ENCODE measurements around the gene URI1.
A peak's percentile ranks its signal among the peaks of the same experiment; 100 is the strongest.

URI1 gene

DNA sequence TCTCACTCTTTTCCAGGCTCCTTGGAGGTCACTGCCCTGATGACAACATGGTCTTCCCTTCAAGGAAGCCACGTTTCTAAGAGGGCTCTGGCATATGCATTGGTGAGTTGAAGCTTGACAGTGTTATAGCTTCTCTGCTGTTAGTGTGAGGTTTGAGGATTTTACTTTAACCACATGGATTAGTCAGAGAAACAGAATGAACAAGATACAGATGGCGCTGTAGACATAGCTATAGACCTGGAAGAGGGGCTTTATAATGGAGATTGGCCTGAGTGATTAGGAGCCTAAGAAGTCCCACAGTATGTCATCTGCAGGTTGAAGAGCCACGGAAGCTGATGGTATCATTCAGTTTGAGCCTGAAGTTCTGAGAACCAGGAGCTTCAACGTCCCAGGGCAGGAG lies 18.4 kb upstream of the URI1 start:
- H3K36me3 ChIP-seq (replicated peaks) = no peaks in the 10 kb centered on the region
- TF ChIP-seq, protein P1, sequence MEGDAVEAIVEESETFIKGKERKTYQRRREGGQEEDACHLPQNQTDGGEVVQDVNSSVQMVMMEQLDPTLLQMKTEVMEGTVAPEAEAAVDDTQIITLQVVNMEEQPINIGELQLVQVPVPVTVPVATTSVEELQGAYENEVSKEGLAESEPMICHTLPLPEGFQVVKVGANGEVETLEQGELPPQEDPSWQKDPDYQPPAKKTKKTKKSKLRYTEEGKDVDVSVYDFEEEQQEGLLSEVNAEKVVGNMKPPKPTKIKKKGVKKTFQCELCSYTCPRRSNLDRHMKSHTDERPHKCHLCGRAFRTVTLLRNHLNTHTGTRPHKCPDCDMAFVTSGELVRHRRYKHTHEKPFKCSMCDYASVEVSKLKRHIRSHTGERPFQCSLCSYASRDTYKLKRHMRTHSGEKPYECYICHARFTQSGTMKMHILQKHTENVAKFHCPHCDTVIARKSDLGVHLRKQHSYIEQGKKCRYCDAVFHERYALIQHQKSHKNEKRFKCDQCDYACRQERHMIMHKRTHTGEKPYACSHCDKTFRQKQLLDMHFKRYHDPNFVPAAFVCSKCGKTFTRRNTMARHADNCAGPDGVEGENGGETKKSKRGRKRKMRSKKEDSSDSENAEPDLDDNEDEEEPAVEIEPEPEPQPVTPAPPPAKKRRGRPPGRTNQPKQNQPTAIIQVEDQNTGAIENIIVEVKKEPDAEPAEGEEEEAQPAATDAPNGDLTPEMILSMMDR (IDR thresholded peaks at IDR 0.05; ENCODE audit: low read depth, low read length, missing control alignments) = no peak
- no peak overlapping the region for H3K27ac ChIP-seq
- in situ Hi-C loops (cut with HindIII; ENCODE audit: low pct_ligation_motif_present, low sequenced_read_pairs) = no loop called here
- H3K27me3 ChIP-seq (replicated peaks) = no peaks in the 10 kb centered on the region
- no peak overlapping the region for H3K4me3 ChIP-seq (ENCODE audit: low read depth, low read length)
- no peak for DNase-seq

DNA sequence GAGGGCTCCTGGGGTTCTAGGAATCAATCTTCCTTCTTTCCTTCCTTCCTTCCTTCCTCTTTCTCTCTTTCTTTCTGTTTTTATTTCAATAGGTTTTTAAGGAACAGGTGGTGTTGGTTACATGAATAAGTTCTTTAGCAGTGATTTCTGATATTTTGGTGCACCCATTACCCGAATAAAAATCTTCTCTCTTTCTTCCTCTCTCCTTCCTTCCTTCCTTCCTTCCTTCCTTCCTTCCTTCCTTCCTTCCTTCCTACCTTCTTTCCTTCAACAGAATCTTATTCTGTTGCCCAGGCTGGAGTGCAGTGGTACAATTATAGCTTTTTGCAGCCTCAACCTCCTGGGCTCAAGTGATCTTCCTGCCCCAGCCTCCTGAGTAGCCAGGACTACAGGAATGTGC lies 16.0 kb upstream of the URI1 start:
- Histone ChIP-seq H3K27me3 (replicated peaks) (no peaks in the 10 kb centered on the region), H3K27ac (no peak overlapping the region), H3K4me3 (ENCODE audit: low read depth, low read length) (no peak overlapping the region), H3K36me3 (replicated peaks) (no peaks in the 10 kb centered on the region)
- TF ChIP-seq, protein P1 (IDR thresholded peaks at IDR 0.05; ENCODE audit: low read depth, low read length, missing control alignments) = no peak
- DNase-seq = no peak
- in situ Hi-C loops (cut with HindIII; ENCODE audit: low pct_ligation_motif_present, low sequenced_read_pairs) = no loop called here

DNA sequence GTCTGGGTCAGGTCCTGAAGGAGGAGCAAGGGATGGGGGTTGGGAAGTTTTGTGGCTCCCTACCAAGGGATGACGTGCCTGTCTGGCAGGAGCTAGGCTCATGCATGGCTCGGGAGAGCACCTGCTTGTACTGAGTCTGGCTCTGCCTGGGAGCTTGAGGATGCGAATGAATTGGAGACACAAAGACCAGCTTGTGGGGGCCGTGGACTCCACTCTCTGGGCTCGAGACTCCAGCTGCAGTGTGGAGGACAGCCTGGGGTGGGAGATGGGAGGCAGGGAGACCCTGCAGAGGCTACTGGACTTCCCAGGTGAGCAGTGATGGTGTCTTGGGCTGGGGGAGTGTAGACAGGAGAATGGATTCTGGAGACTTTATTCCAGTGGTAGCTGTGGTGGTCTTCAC lies 15.2 kb upstream of the URI1 start:
- Histone ChIP-seq H3K27ac (no peak overlapping the region), H3K27me3 (replicated peaks) (no peaks in the 10 kb centered on the region), H3K36me3 (replicated peaks) (no peaks in the 10 kb centered on the region), H3K4me3 (ENCODE audit: low read depth, low read length) (no peak overlapping the region)
- in situ Hi-C loops (cut with HindIII; ENCODE audit: low pct_ligation_motif_present, low sequenced_read_pairs) = no loop called here
- no peak for DNase-seq
- TF ChIP-seq, protein P1 (IDR thresholded peaks at IDR 0.05; ENCODE audit: low read depth, low read length, missing control alignments) = no peak

DNA sequence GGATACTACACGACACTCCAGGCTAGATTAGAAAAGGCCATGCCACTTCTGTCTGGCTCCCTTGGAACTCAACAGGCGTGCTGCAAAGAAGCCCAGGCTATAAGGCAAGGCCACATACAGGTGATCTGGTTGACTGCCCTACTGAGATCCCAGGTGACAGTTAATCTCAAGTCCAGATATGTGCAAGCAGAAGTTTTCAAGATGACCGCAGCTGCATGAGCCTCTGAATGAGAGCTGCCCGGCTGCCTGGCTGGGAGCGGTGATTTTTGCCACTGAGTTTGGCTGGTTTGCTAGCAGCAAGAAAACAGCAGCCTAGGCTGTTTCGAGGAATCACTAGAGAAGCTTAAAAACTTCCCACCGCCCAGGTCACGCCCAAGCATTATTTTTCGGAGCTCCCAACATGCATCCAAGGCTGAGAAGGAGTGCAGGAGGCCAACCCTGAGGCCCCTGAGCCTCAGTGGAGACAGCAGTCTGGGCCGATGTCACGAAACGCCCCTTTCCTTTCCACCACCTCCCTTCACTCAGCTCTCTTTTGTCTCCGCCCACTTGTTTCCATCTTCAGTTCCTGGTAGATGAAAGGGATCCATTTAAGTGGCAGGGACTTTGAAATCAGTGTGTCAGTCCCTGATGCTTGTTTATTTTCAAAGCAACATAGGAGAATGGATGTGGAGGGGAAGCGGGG lies 14.0 kb upstream of the URI1 start:
- in situ Hi-C loops (cut with HindIII; ENCODE audit: low pct_ligation_motif_present, low sequenced_read_pairs) = no loop called here
- DNase-seq = no peak
- Histone ChIP-seq H3K27me3 (replicated peaks) (no peaks in the 10 kb centered on the region), H3K4me3 (ENCODE audit: low read depth, low read length) (peak overlapping the region; percentile 22), H3K36me3 (replicated peaks) (no peaks in the 10 kb centered on the region), H3K27ac (no peak overlapping the region)
- TF ChIP-seq, protein P1 (IDR thresholded peaks at IDR 0.05; ENCODE audit: low read depth, low read length, missing control alignments) = no peak

GRCh38 chr19:29928831-29929230 lies 13.2 kb upstream of the URI1 start:
- TF ChIP-seq, protein P1 (IDR thresholded peaks at IDR 0.05; ENCODE audit: low read depth, low read length, missing control alignments) = no peak
- Histone ChIP-seq H3K4me3 (ENCODE audit: low read depth, low read length) (no peak overlapping the region), H3K27me3 (replicated peaks) (no peaks in the 10 kb centered on the region), H3K27ac (no peak overlapping the region), H3K36me3 (replicated peaks) (no peaks in the 10 kb centered on the region)
- in situ Hi-C loops (cut with HindIII; ENCODE audit: low pct_ligation_motif_present, low sequenced_read_pairs) = no loop called here
- no peak for DNase-seq

DNA sequence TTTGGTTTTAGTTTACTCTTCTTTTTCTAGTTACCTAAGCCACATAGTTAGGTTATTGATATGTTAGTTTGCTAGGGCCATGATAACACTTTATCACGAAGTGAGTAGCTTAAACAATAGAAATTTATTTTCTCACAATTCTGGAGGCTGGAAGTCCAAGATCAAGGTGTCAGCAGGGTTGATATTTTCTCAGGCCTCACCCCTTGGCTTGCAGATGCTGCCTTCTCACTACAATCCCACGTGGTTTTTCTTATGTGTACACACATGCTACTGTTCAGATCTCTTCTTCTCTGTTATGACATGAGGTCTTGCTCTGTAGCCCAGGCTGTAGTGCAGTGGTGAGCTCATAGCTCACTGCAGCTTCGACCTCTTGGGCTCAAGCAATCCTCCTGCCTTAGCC lies 7.8 kb upstream of the URI1 start:
- Histone ChIP-seq H3K36me3 (replicated peaks) (no peaks in the 10 kb centered on the region), H3K4me3 (ENCODE audit: low read depth, low read length) (no peak overlapping the region), H3K27me3 (replicated peaks) (no peaks in the 10 kb centered on the region), H3K27ac (no peak overlapping the region)
- TF ChIP-seq, protein P1 (IDR thresholded peaks at IDR 0.05; ENCODE audit: low read depth, low read length, missing control alignments) = no peak
- no peak for DNase-seq
- in situ Hi-C loops (cut with HindIII; ENCODE audit: low pct_ligation_motif_present, low sequenced_read_pairs) = no loop called here

All from brain microvascular endothelial cell (primary cell).